SK-N-SH (cell line): Measurements from ENCODE around the gene SLC25A41. TPM values are rescaled to one million over a fixed set of nuclear protein-coding genes. Genes with fewer than 3 reads are reported as not detected.

Experiments used
- CTCF ChIA-PET: fragments of 300-600, 350-600 bp; formaldehyde crosslinking; extraction: SDS; loops from one replicate; lab custom pipeline; 2021; lab: Yijun Ruan, JAX
- POLR2A ChIA-PET: fragments of 350-600 bp; sonication (Branson Sonifier 250); formaldehyde crosslinking; extraction: SDS; loops from one replicate; lab custom pipeline; 2020; ENCODE audit warnings: antibody characterized with exemption, inconsistent platforms; lab: Yijun Ruan, JAX
- DNase-seq: peaks from one replicate; pipeline ENCODE4 v3.0.0; 2012
- H2AFZ ChIP-seq: fragments of 200-600 bp; sonication (generic); 2 replicates; pipeline ENCODE4 v1.8.1; 2016; ENCODE audit warnings: antibody characterized with exemption, mild to moderate bottlenecking, low read depth
- H3F3A ChIP-seq: fragments of 200-600 bp; sonication (generic); replicated peaks from 2 replicates; pipeline ENCODE3; 2016; ENCODE audit warnings: antibody characterized with exemption, mild to moderate bottlenecking; ENCODE audit not compliant: insufficient read depth
- H3K27ac ChIP-seq, 2 experiments: fragments of 200-500 bp in 1 of 2; fragments of 200-600 bp in 1 of 2; sonication (Bioruptor generic) in 1 of 2; sonication (generic), shearing (Covaris generic) in 1 of 2; 2 replicates each; pipeline versions ENCODE4 v1.5.1 to v1.6.1; 2014 to 2016; ENCODE audit warnings: low read depth in 2 of 2, inconsistent platforms in 1 of 2, low read length in 1 of 2, mild to moderate bottlenecking in 1 of 2, mixed read lengths in 1 of 2
- H3K27me3 ChIP-seq: fragments of 200-600 bp; sonication (generic), shearing (Covaris generic); 2 replicates; pipeline ENCODE4 v1.6.1; 2016; ENCODE audit warnings: mixed run types; ENCODE audit not compliant: insufficient read depth
- H3K36me3 ChIP-seq, 2 experiments: fragments of 200-500 bp in 1 of 2; fragments of 200-600 bp in 1 of 2; sonication (Bioruptor generic) in 1 of 2; sonication (generic) in 1 of 2; replicated peaks in 1 of 2; 2 replicates each; pipeline versions ENCODE3 to v1.5.1; 2014 to 2016; ENCODE audit warnings: low read length in 1 of 2, mild to moderate bottlenecking in 1 of 2; ENCODE audit not compliant: insufficient read depth in 2 of 2, control insufficient read depth in 1 of 2
- H3K4me1 ChIP-seq, 2 experiments: fragments of 200-500 bp in 1 of 2; fragments of 200-600 bp in 1 of 2; sonication (Bioruptor generic) in 1 of 2; sonication (generic), shearing (Covaris generic) in 1 of 2; 2 replicates each; pipeline versions ENCODE4 v1.5.1 to v1.6.1; 2014 to 2016; ENCODE audit warnings: low read depth in 1 of 2, low read length in 1 of 2, mixed run types in 1 of 2; ENCODE audit not compliant: insufficient read depth in 2 of 2, control insufficient read depth in 1 of 2
- H3K4me2 ChIP-seq: fragments of 200-600 bp; sonication (generic), shearing (Covaris generic); 2 replicates; pipeline ENCODE4 v1.6.1; 2017; ENCODE audit warnings: mixed run types
- H3K4me3 ChIP-seq, 2 experiments: fragments of 200-500 bp in 1 of 2; fragments of 200-600 bp in 1 of 2; sonication (Bioruptor generic) in 1 of 2; sonication (generic), shearing (Covaris generic) in 1 of 2; 2 replicates each; pipeline versions ENCODE4 v1.5.1 to v1.8.1; 2014 to 2016; ENCODE audit warnings: low read depth in 2 of 2, inconsistent platforms in 1 of 2, low read length in 1 of 2, mild to moderate bottlenecking in 1 of 2, mixed read lengths in 1 of 2, moderate library complexity in 1 of 2
- H3K79me2 ChIP-seq: fragments of 200-600 bp; sonication (generic); 2 replicates; pipeline ENCODE4 v1.8.1; 2017; ENCODE audit warnings: mild to moderate bottlenecking; ENCODE audit not compliant: insufficient read depth
- H3K9ac ChIP-seq: fragments of 200-600 bp; sonication (generic); 2 replicates; pipeline ENCODE4 v1.6.1; 2017; ENCODE audit warnings: mixed run types
- H3K9me2 ChIP-seq: fragments of 200-600 bp; sonication (generic); 2 replicates; pipeline ENCODE4 v1.6.1; 2017; ENCODE audit warnings: mixed run types
- H3K9me3 ChIP-seq: fragments of 200-600 bp; sonication (generic); 2 replicates; pipeline ENCODE4 v1.6.1; 2017; ENCODE audit warnings: mixed run types, mild to moderate bottlenecking, moderate library complexity
- H4K20me1 ChIP-seq: fragments of 200-600 bp; sonication (generic); 2 replicates; pipeline ENCODE4 v1.6.1; 2017; ENCODE audit warnings: mild to moderate bottlenecking, mixed run types; ENCODE audit not compliant: insufficient read depth
- CHD2 ChIP-seq: fragments of 150-350 bp; IDR thresholded peaks from 2 replicates; pipeline ENCODE4 v1.6.1; 2018; ENCODE audit warnings: low read length; ENCODE audit not compliant: partially characterized antibody
- CTCF ChIP-seq: fragments of 200-600 bp; sonication (generic); IDR thresholded peaks from 2 replicates; pipeline ENCODE4 v1.6.1; 2017; ENCODE audit warnings: antibody characterized with exemption, mild to moderate bottlenecking, moderate library complexity
- ELF1 ChIP-seq: IDR thresholded peaks from 2 replicates; pipeline ENCODE4 v1.4.0; 2012
- EP300 ChIP-seq, 2 experiments: IDR thresholded peaks; 2 replicates each; pipeline versions ENCODE4 v1.4.0 to v1.6.1; 2012; ENCODE audit warnings: borderline replicate concordance in 1 of 2, low read depth in 1 of 2, low read length in 1 of 2
- FOSL2 ChIP-seq: IDR thresholded peaks from 2 replicates; pipeline ENCODE4 v1.4.0; 2012; ENCODE audit warnings: low read depth, mild to moderate bottlenecking, moderate library complexity, borderline replicate concordance
- MXI1 ChIP-seq: IDR thresholded peaks from 2 replicates; pipeline ENCODE4 v1.6.1; 2012; ENCODE audit warnings: mild to moderate bottlenecking, low read depth, low read length, improper control_type of control experiment
- PBX3 ChIP-seq: IDR thresholded peaks from 2 replicates; pipeline ENCODE4; 2012
- POLR2AphosphoS5 ChIP-seq: IDR thresholded peaks from 2 replicates; pipeline ENCODE4 v1.6.1; 2012; ENCODE audit warnings: low read depth, low read length
- RAD21 ChIP-seq: IDR thresholded peaks from 2 replicates; pipeline ENCODE4 v1.6.1; 2012; ENCODE audit warnings: mild to moderate bottlenecking, low read length
- RCOR1 ChIP-seq: fragments of 150-350 bp; IDR thresholded peaks from 2 replicates; pipeline ENCODE4 v1.6.1; 2017; ENCODE audit warnings: antibody characterized with exemption, low read length
- TCF12 ChIP-seq: IDR thresholded peaks from 2 replicates; pipeline ENCODE4 v1.4.0; 2012
- WGBS: methylation state at CpG from one replicate; pipeline ENCODE4 v1.1.6; 2017; ENCODE audit warnings: low lambda C conversion rate; 5-methylcytosine and 5-hydroxymethylcytosine counted together
- polyA plus RNA-seq, 3 experiments: library from polyadenylated mRNA; depleted of rRNA; stranded (reverse); fragments of >200 nt; gene quantifications; 2 replicates each; pipeline ENCODE4 v1.2.3, GENCODE V29; 2012
- TF ChIP-seq, protein P1 (sequence below): IDR thresholded peaks from 2 replicates; pipeline ENCODE4 v1.4.0; 2012; ENCODE audit warnings: low read depth

The SLC25A41 gene
- polyA plus RNA-seq, 1 of the 3 experiments (the other 2 are of a cell fraction) = 0.12 TPM

GRCh38 chr19:6460099-6460884 is 26.7 kb upstream of the SLC25A41 start:
- peak; percentile 99 for DNase-seq
- Histone ChIP-seq H3K9ac (peak overlapping the region; percentile 41; the same call in 1 of the 2 replicates), H3K27me3 (peaks cover 16% of the 10 kb centered on the region), H3K27ac (peak overlapping the region in 1 of 2 experiments; percentile 75; a peak in 1 of 4 replicates), H4K20me1 (no peaks in the 10 kb centered on the region), H3K79me2 (no peaks in the 10 kb centered on the region), H3K9me2 (no peaks in the 10 kb centered on the region), H3F3A (no peaks in the 10 kb centered on the region), H3K4me2 (peak overlapping the region; percentile 96), H2AFZ (peak overlapping the region; percentile 89), H3K4me1 (peaks cover 0 to 12% of the 10 kb centered on the region in 2 experiments; a peak in 1 of 4 replicates), H3K4me3 (peak overlapping the region; percentile 69 to 84), H3K36me3 (no peaks in the 10 kb centered on the region), H3K9me3 (no peaks in the 10 kb centered on the region)
- TF ChIP-seq, protein P1, sequence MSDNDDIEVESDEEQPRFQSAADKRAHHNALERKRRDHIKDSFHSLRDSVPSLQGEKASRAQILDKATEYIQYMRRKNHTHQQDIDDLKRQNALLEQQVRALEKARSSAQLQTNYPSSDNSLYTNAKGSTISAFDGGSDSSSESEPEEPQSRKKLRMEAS = peak; percentile 72
- TF ChIP-seq RCOR1 (no peak), PBX3 (no peak), CTCF (peak; percentile 38), EP300 (IDR thresholded peaks at IDR 0.05; ENCODE audit: borderline replicate concordance in 1 of 2, low read depth in 1 of 2, low read length in 1 of 2) (0 out of 4 replicates have a peak, but pooled peaks have one; percentile 13), TCF12 (peak; percentile 19; the same call in 1 of the 2 replicates), CHD2 (peak; percentile 26), POLR2AphosphoS5 (no peak), FOSL2 (peak; percentile 4; the same call in 1 of the 2 replicates)
- CTCF ChIA-PET = interaction anchor here (1.1 kb wide), 1 partner anchor 45 kb away, joined by 8 read pairs; no protein-coding TSS in a partner anchor
- POLR2A ChIA-PET = interaction anchor here (1.3 kb wide), 1 partner anchor 25 kb away, joined by 3 read pairs; no protein-coding TSS in a partner anchor
- 1% methylated on average over 31 of the region's 57 CpGs for WGBS

DNA sequence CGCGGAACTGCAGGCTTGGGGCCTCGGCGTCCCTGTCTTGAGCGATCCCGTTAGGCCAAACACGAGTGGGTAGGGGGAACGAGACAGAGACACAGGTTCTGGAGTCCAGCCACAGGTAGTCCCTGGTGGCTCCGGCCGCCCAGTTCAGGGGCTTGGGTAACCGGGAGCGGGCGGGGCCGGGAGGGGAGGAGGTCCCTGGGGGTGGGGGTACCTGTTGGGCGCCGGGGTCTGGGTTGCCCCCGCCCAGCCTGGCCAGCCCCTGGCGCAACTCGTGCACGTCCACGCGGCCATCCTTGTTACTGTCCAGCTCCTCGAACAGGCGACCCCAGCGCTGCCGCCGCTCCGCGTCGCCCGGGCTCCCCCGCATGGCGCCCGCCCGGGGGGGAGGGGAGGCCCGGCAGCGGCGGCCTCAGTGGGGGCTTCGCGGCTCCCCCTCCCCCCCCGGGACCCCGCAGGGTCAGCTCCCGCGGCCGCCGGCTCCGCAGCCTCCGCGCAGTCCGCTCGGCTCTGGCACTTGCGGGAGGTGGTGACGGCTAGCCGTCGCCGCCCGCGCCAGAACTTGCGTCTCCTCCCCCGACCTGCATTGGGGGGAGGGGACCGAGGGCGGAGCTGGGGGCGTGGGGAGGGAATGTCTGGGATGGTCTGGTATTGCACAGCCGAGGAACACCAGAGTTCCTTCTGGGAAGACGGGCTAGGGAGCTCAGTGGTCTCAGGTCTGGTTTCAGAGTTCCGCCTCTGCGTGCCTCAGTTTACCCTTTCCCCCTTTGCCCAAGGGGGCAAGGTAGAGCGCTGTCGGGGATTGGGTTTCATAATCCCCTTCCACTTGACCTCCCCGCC is 25.9 kb upstream of the SLC25A41 start, which contains the start of gene SLC25A23:
SLC25A23 (minus strand) TSS at position 531 of the 837 bp plus-strand sequence; CDS start at position 367, 164 bp downstream.
- Histone ChIP-seq H2AFZ (peak within 1 kb of the TSS; percentile 89), H3K9me3 (no peaks in the 10 kb centered on the region), H3K9me2 (no peaks in the 10 kb centered on the region), H3K4me2 (peak within 1 kb of the TSS; percentile 96), H3K27me3 (peaks cover 8% of the 10 kb centered on the region), H3K4me1 (peaks cover 0 to 12% of the 10 kb centered on the region in 2 experiments; a peak in 1 of 4 replicates), H3K27ac (peak within 1 kb of the TSS in 1 of 2 experiments; percentile 75; a peak in 1 of 4 replicates), H3K36me3 (peaks cover 0 to 6% of the 10 kb centered on the region in 2 experiments), H3F3A (no peaks in the 10 kb centered on the region), H4K20me1 (no peaks in the 10 kb centered on the region), H3K4me3 (peak within 1 kb of the TSS; percentile 69 to 84), H3K9ac (peak within 1 kb of the TSS; percentile 41; the same call in 1 of the 2 replicates), H3K79me2 (no peaks in the 10 kb centered on the region)
- ChIA-PET POLR2A (interaction anchor here (1.3 kb wide), 1 partner anchor 24 kb away, joined by 3 read pairs; no protein-coding TSS in a partner anchor), CTCF (interaction anchor here (0.6 to 1.1 kb wide), 2 partner anchors 17 to 45 kb away, joined by 3 to 8 read pairs; no protein-coding TSS in a partner anchor)
- no peak for TF ChIP-seq CTCF
- no peak for TF ChIP-seq RAD21
- TF ChIP-seq, protein P1 = no peak
- TF ChIP-seq MXI1 = peak; percentile 50
- TF ChIP-seq CHD2 = peak; percentile 57
- no peak for TF ChIP-seq TCF12
- TF ChIP-seq POLR2AphosphoS5 = no peak
- no peak for TF ChIP-seq ELF1
- 2% methylated on average over 32 of the region's 70 CpGs for WGBS
- DNase-seq = peak; percentile 97
